Neural cell (in vitro differentiated cells): ENCODE results near the gene SLCO2B1. TPM values are rescaled to one million over a fixed set of nuclear protein-coding genes. Genes with fewer than 3 reads are reported as not detected.

Source experiments
- H2AFZ ChIP-seq: fragments of 200-600, 300-800 bp; sonication (generic), shearing (Covaris generic); 2 replicates; pipeline ENCODE4 v1.6.0; 2014; ENCODE audit warnings: low read depth, mild to moderate bottlenecking, antibody characterized with exemption, low read length, moderate library complexity
- H3F3A ChIP-seq: fragments of 200-600 bp; shearing (Covaris generic); 2 replicates; pipeline ENCODE4 v1.6.1; 2016; ENCODE audit warnings: mild to moderate bottlenecking, moderate library complexity, mixed read lengths, antibody characterized with exemption, low read length; ENCODE audit not compliant: insufficient read depth, poor library complexity, severe bottlenecking
- H3K27ac ChIP-seq: fragments of 200-600, 300-800 bp; sonication (generic), shearing (Covaris generic); 2 replicates; pipeline ENCODE4 v1.5.1; 2014; ENCODE audit warnings: mild to moderate bottlenecking, low read length, moderate library complexity
- H3K27me3 ChIP-seq: fragments of 300-800, 200-600 bp; sonication (generic), shearing (Covaris generic); 2 replicates; pipeline ENCODE4 v1.6.0; 2014; ENCODE audit warnings: mild to moderate bottlenecking, low read depth, low read length, moderate library complexity; ENCODE audit not compliant: insufficient read depth
- H3K36me3 ChIP-seq: fragments of 300-800, 200-600 bp; sonication (generic), shearing (Covaris generic); 2 replicates; pipeline ENCODE4 v1.5.1; 2014; ENCODE audit warnings: mild to moderate bottlenecking, antibody characterized with exemption, low read length, moderate library complexity; ENCODE audit not compliant: insufficient read depth
- H3K4me2 ChIP-seq: fragments of 300-800, 200-600 bp; sonication (generic), shearing (Covaris generic); 2 replicates; pipeline ENCODE4 v1.6.0; 2014; ENCODE audit warnings: mild to moderate bottlenecking, low read length
- H3K4me3 ChIP-seq: fragments of 300-800, 200-600 bp; sonication (generic), shearing (Covaris generic); 2 replicates; pipeline ENCODE4 v1.5.1; 2014; ENCODE audit warnings: mild to moderate bottlenecking, low read length, moderate library complexity
- H3K79me2 ChIP-seq: fragments of 200-600 bp; shearing (Covaris generic); replicated peaks from 2 replicates; pipeline ENCODE4 v1.6.0; 2014; ENCODE audit warnings: mild to moderate bottlenecking, low read length, moderate library complexity; ENCODE audit not compliant: insufficient read depth
- H3K9ac ChIP-seq: fragments of 300-800, 200-600 bp; sonication (generic), shearing (Covaris generic); 2 replicates; pipeline ENCODE4 v1.6.1; 2016; ENCODE audit warnings: mild to moderate bottlenecking, low read length, mixed read lengths
- H3K9me2 ChIP-seq: fragments of 200-600 bp; shearing (Covaris generic); 2 replicates; pipeline ENCODE4 v1.6.1; 2016; ENCODE audit warnings: mild to moderate bottlenecking, low read length, mixed read lengths; ENCODE audit not compliant: insufficient read depth
- H3K9me3 ChIP-seq: fragments of 200-600, 300-800 bp; sonication (generic), shearing (Covaris generic); 2 replicates; pipeline ENCODE4 v1.6.1; 2016; ENCODE audit warnings: mild to moderate bottlenecking, mixed run types, low read length, moderate library complexity, mixed read lengths
- H4K20me1 ChIP-seq: fragments of 200-600 bp; shearing (Covaris generic); 2 replicates; pipeline ENCODE4 v1.6.1; 2016; ENCODE audit warnings: mild to moderate bottlenecking, mixed run types; ENCODE audit not compliant: insufficient read depth
- CTCF ChIP-seq: fragments of 450-650 bp; IDR thresholded peaks from 2 replicates; pipeline ENCODE4 v1.5.1; 2014; ENCODE audit warnings: antibody characterized with exemption, mild to moderate bottlenecking, moderate library complexity; ENCODE audit not compliant: poor library complexity, severe bottlenecking
- EP300 ChIP-seq: fragments of 450-650 bp; conservative IDR thresholded peaks from 2 replicates; pipeline ENCODE4 v1.6.1; 2014; ENCODE audit warnings: antibody characterized with exemption, mild to moderate bottlenecking, moderate library complexity; ENCODE audit not compliant: poor library complexity, severe bottlenecking
- EZH2 ChIP-seq: fragments of 200-600, 300-800 bp; shearing (Covaris generic), sonication (generic); IDR thresholded peaks from 2 replicates; pipeline ENCODE4 v1.6.1; 2014; ENCODE audit warnings: antibody characterized with exemption, low read length, borderline replicate concordance, mild to moderate bottlenecking; ENCODE audit not compliant: insufficient read depth, poor library complexity, severe bottlenecking
- MXI1 ChIP-seq: fragments of 450-650 bp; conservative IDR thresholded peaks from 2 replicates; pipeline ENCODE4 v1.6.1; 2014; ENCODE audit warnings: antibody characterized with exemption, mild to moderate bottlenecking; ENCODE audit not compliant: poor library complexity, severe bottlenecking
- POLR2AphosphoS5 ChIP-seq: IDR thresholded peaks from 2 replicates; pipeline ENCODE4 v1.6.1; 2012
- RAD21 ChIP-seq: fragments of 450-650 bp; conservative IDR thresholded peaks from 2 replicates; pipeline ENCODE4 v1.6.1; 2014; ENCODE audit warnings: antibody characterized with exemption, mild to moderate bottlenecking, moderate library complexity
- REST ChIP-seq: IDR thresholded peaks from 2 replicates; pipeline ENCODE4 v1.6.1; 2012; ENCODE audit warnings: borderline replicate concordance
- SMC3 ChIP-seq: fragments of 450-650 bp; conservative IDR thresholded peaks from 2 replicates; pipeline ENCODE4 v1.6.1; 2014; ENCODE audit warnings: antibody characterized with exemption, mild to moderate bottlenecking, moderate library complexity; ENCODE audit not compliant: poor library complexity
- TAF1 ChIP-seq: IDR thresholded peaks from 2 replicates; pipeline ENCODE4 v1.6.1; 2012; ENCODE audit warnings: low read depth
- polyA plus RNA-seq: library from polyadenylated mRNA; depleted of rRNA; stranded (reverse); fragments of >200 nt; gene quantifications from 2 replicates; pipeline ENCODE4 v1.2.3, GENCODE V29; 2014

Gene SLCO2B1
- polyA plus RNA-seq, 1 donor from 2014 or later: not detected

DNA sequence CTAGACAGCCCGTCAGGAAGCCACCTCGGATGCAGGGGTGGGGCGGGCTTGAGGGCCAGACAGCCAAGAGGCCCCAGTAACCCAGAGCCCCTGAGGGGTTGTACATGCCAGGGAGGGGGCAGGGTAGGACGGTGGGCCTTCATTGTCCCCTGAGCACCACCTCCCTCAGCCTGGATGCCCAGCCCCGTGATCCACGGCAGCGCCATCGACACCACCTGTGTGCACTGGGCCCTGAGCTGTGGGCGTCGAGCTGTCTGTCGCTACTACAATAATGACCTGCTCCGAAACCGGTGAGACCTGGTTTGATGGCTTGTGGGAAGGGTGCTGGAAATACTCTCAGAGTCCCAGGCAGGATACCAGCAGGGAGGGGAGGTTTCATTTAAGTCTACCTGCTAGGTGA lies 52.2 kb downstream of the SLCO2B1 start:
- H3K27ac ChIP-seq: no peak overlapping the region
- H2AFZ ChIP-seq: no peak overlapping the region
- H3K9me2 ChIP-seq: no peaks in the 10 kb centered on the region
- no peak overlapping the region for H3K4me3 ChIP-seq
- H3K9ac ChIP-seq: no peak overlapping the region
- TF ChIP-seq SMC3: no peak
- no peak for TF ChIP-seq TAF1
- TF ChIP-seq REST: no peak
- no peak for TF ChIP-seq EP300
- TF ChIP-seq EZH2: no peak
- TF ChIP-seq RAD21: no peak
- TF ChIP-seq MXI1: no peak
- no peak for TF ChIP-seq POLR2AphosphoS5
- no peak for TF ChIP-seq CTCF
- H3K4me2 ChIP-seq: no peak overlapping the region
- no peaks in the 10 kb centered on the region for H3K79me2 ChIP-seq
- H3K36me3 ChIP-seq: no peaks in the 10 kb centered on the region
- H3K9me3 ChIP-seq: no peaks in the 10 kb centered on the region
- no peaks in the 10 kb centered on the region for H4K20me1 ChIP-seq
- no peaks in the 10 kb centered on the region for H3F3A ChIP-seq
- H3K27me3 ChIP-seq: no peaks in the 10 kb centered on the region

DNA sequence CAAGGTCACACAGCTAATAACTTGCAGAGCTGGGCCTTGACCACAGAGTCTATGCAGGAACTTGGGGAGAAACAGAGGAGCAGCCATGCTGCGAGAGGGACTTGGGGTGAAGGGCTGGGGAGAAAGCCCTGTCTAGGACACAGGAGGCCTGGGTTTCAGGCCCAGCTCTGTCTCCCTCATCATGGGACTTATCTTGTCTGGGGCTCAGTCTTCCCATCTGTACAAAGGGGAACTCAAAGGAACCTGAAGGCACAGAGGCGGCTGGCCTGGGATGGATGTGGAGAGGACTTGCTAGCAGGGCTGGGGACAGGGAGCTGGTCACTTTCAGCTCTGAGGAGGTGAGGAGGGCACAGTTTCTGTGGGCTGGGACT lies 52.7 kb downstream of the SLCO2B1 start:
- Histone ChIP-seq H4K20me1 (no peaks in the 10 kb centered on the region), H2AFZ (no peak overlapping the region), H3K36me3 (no peaks in the 10 kb centered on the region), H3K4me3 (no peak overlapping the region), H3K79me2 (no peaks in the 10 kb centered on the region), H3K9me2 (no peaks in the 10 kb centered on the region), H3K9me3 (no peaks in the 10 kb centered on the region), H3K9ac (no peak overlapping the region), H3K27ac (no peak overlapping the region), H3K27me3 (no peaks in the 10 kb centered on the region), H3F3A (no peaks in the 10 kb centered on the region), H3K4me2 (no peak overlapping the region)
- no peak for TF ChIP-seq MXI1
- no peak for TF ChIP-seq POLR2AphosphoS5
- TF ChIP-seq REST: no peak
- no peak for TF ChIP-seq CTCF
- TF ChIP-seq EP300: no peak
